ENCODE results near the gene HARBI1.

The HARBI1 gene

GRCh38 chr11:46633291-46634217, 16.5 kb upstream of the HARBI1 start:
- no peak for DNase-seq

DNA sequence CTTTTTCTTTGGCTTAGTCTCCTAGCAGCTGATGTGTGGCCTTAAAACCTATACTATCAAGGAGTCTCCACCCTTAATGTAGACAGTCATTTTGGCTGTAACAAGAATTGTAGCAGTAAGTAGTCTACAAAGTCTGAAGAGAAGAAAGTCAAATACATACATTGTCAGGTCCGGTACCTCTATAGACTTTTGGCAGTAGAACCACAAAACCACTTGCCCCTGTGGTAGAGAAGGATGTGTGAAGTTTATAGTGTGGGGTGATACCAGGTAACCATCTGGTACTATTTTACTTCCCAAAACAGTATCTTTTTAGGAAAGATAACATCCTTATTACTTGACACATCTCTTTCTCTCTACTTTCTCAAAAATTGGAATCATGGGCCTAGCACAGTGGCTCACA, 15.5 kb upstream of the HARBI1 start:
- no peak for DNase-seq

GRCh38 chr11:46631676-46632075, 14.6 kb upstream of the HARBI1 start:
- no peak for DNase-seq

DNA sequence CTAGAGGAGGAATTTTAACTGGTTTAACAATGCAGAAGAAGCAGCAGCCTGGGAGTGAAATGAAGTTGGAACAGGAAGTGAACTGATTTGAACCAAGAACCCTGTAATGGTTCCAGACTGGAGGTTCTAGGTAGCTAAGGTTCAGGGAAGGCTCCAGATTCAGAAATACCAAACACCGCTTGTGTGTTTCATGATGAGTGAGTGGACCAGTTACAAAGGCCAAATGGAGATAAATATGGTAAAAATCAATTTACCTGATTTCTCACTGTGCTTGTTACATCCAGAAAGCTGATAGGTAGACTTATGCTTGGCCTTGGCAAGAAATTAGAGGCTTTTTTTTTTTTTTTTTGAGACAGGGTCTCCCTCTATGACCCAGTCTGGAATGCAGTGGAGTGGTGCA, 13.2 kb upstream of the HARBI1 start:
- DNase-seq, result no peak

GRCh38 chr11:46628961-46629360, 11.9 kb upstream of the HARBI1 start:
- DNase-seq, result no peak

GRCh38 chr11:46625406-46625805, 8.4 kb upstream of the HARBI1 start:
- DNase-seq, result no peak

DNA sequence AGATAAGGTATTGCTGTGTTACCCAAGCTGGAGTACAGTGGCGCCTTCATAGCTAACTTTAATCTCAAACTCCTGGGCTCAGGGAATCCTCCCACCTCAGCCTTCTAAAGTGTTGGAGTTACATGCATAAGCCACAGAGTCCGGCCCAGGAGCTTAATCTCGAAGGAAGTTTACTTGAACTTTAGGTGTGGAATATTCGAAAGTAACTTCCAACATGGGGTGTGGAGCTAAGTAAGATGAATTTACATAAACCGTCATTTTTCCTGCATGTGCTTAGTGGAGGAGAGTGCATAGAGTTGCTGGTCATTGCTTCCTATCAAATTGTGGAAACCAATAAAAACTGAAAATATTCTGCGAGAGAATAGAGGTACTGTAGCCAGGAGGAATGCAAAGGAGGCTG, 1.8 kb upstream of the HARBI1 start:
- DNase-seq, result no peak

- no peak for DNase-seq
Observed at GRCh38 chr11:46617972-46618314, 916 bp upstream of the HARBI1 start.

GRCh38 chr11:46616551-46617133, 385 bp downstream of the HARBI1 start:
- DNase-seq, result no peak

DNA sequence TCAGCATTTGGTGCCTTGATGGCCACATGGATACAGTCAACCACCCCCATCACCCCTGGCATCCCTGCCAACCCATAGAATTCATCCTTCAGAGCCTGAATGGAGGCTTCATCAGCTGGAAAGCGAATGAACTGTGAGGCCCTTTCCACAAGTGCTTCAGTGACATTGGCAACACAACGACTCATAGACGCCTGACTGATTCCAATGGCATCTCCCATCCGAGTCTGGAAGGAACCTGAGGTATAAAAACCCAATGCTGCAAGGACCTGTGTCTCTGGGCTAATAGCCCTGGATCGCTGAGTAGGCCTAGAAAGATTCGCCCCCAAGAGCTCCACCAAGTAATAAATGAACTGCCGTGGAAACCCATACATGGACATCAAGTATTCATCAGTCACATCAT, 1.3 kb downstream of the HARBI1 start:
- DNase-seq, result no peak

GRCh38 chr11:46612326-46612725, 4.7 kb downstream of the HARBI1 start:
- DNase-seq, result no peak

- no peak for DNase-seq
Observed at GRCh38 chr11:46611526-46612304, 5.3 kb downstream of the HARBI1 start.

- DNase-seq, result no peak
Observed at GRCh38 chr11:46609386-46609785, 7.6 kb downstream of the HARBI1 start.

DNA sequence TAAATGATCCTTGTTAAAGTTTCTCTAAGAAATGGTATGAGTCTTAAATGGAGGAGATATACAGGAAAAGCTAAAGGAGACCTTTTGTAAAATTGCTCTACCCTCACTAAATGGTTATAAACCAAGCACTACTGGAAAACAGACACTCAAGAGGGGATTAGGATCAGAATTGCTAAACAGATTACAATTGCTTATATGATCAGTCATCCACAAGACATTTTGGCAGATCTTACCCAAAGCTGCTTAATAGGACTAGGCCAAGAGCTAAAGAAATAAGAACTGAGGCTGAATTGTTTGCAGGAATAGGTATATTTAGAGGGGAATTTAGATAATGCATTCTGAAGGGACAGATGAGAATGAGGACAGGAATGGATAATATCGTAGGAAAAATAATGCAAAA, 9.5 kb downstream of the HARBI1 start:
- DNase-seq, result no peak

GRCh38 chr11:46604796-46605195, 12.2 kb downstream of the HARBI1 start:
- DNase-seq, result no peak

GRCh38 chr11:46603704-46604308, 13.2 kb downstream of the HARBI1 start:
- DNase-seq, result no peak

DNA sequence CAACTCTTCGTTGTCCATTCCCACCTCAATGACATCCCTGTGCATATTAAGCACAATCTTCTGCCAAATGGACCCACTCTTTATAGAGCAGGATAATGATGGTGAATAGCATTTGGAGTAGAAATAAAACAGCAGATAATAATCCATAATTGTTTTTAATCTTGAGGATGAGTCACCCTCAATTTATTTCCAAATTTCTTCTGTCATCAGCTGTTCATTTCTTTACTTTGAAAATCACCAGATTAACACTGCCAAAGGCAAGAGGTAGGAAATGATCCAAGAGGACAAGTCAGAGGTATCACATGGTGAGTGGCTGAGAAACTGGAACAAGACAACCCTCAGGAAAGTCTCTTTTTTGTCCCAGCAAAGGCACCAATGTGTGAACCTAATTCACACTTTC, 15.9 kb downstream of the HARBI1 start:
- no peak for DNase-seq

- no peak for DNase-seq
Observed at GRCh38 chr11:46600194-46600960, 16.6 kb downstream of the HARBI1 start.

DNA sequence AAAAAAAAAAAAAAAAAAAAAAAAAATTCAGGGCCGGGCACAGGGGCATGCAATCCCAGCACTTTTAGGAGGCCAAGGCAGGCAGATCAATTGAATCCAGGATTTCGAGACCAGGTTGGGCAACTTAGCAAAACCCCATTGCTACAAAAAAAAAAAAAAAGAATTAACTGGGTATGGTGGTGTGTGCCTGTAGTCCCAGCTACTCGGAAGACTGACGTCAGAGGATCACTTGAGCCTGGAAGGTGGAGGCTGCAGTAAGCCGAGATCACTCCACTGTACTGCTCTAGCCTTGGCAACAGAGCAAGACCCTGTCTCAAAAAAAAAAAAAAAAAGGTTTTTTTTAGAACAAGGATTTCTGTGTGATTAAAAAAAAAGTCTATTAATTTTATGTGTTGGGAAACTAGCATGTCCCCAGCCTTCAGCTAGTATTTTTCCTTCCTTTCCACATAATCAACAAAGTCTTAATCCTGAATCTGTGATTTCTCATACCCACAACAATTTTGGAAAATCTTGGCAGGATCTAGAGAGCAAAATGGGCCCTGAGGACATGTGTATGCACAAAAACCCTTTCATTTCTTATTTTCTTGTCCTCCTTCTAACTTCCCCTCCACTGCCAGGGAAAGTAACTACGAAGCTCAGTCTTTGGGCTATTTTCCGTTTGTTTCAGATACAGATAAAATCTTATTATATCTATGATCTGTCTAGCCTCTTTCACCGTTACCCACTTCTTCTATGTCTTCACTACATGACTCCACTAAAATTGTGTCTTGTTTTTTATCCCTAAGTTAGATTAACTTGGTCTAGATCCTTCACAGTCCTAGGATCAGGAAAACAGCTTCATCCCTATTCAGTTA, 17.5 kb downstream of the HARBI1 start:
- DNase-seq, result no peak

DNA sequence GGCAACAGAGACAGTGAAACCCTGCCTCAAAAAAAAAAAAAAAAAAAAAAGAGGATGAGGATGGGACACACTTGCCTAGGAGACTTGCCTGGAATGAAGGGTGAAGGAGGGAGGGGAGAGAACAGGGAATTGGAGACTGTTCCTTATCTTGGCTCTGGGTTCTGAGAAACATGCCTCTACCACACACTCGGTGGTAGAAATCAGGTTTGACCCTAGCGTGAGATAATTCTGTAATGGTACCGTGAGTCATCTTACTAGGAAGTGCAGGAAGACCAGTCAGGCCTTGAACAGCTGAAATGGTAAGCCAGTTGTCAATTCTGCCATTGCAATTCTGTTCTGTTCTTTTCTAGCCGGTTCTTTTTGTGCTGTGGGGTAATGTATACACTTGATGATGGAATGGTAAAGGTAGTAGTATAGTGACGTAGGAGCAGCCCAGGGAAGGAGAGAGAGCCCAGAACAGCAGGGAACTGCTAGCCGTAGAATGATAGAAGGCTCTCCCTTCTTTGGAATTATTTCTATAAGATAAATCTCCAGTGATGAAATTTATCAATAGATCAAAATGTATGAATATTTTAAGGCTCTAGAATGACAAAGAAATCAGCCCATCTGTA, 19.3 kb downstream of the HARBI1 start:
- no peak for DNase-seq

- no peak for DNase-seq
Observed at GRCh38 chr11:46597155-46597554, 19.9 kb downstream of the HARBI1 start.

All from NCI-H1417 treated with DMSO at 0.1 percent for 48 hours (cell line).